WI38 (cell line): ENCODE data around the gene CSRP1.

Experiments
- H3K4me3 ChIP-seq: 2 replicates; pipeline ENCODE4 v1.5.1; 2011; ENCODE audit warnings: low read depth, mild to moderate bottlenecking, control low read depth, low read length
- CTCF ChIP-seq: IDR thresholded peaks from 2 replicates; pipeline ENCODE4 v1.5.1; 2012; ENCODE audit warnings: low read depth, mild to moderate bottlenecking, control low read depth, low read length

The CSRP1 gene

GRCh38 chr1:201536558-201536957, 29.6 kb upstream of the CSRP1 start:
- peak overlapping the region; percentile 19; the same call in 1 of the 2 replicates for H3K4me3 ChIP-seq
- TF ChIP-seq CTCF = no peak

- no peak for TF ChIP-seq CTCF
- H3K4me3 ChIP-seq = no peak overlapping the region
Measured at GRCh38 chr1:201535919-201536245, 29.0 kb upstream of the CSRP1 start.

GRCh38 chr1:201535046-201535918, 28.4 kb upstream of the CSRP1 start:
- no peak overlapping the region for H3K4me3 ChIP-seq
- TF ChIP-seq CTCF = no peak

DNA sequence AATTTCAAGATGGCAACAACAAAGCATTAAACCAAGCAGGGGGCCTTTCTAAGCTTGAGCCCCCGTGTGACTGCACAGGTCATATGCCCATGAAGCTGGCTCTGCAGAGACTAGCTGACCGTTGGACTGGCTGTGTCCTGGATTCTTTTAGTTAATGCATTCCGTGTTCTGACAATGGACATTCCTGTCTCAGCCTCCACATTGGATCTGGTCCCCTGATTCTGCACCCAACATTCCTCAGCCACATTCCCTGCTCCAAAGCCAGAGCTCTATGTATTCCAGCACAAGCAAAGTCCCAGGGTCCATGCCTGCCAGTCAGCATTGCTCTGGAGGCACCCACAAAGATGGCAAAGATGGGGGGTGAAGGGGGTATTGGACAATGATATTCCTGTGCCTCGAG, 26.9 kb upstream of the CSRP1 start:
- no peak for TF ChIP-seq CTCF
- no peak overlapping the region for H3K4me3 ChIP-seq

DNA sequence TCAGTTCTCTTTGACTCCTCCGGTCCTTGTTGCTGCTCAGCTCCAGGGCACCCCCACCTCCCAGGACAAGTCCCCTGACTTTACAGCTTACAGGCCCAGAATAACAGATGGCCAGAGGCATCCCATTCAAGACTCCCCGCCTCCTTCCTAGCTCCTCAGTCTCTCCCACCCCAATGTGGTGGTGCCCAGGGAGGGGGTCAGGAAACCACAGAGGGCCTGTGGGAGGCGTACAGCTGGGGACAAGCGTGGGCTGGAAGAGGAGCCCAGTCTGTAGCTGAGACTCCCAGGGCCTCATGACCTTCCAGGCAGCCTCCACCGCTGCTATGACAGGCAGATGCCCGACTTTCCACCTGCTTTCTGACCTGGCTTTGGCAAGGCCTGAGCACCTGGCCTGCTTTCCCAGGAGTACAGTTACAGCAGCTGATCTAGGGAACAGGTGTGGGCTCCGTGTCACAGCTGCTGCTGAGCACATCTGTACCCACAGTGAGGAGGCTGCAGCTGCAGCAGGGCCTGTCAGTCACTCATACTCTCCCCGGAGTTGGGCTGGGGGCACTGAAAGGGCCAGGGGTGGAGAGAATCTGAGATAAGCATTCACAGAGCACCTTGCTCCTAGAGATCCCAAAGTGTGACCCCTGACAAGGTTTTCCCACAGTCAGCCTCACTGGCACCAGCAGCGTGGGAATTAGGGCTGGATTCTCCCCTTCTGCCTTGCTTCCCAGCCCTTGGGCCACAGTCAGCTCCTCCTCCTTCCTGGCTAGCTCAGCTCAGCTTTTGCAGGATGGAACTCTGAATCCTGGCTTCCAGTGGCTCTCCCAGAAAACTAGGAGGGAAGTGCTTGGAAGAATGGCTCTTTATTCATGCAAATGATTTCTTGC, 24.9 kb upstream of the CSRP1 start:
- H3K4me3 ChIP-seq = no peak overlapping the region
- TF ChIP-seq CTCF = no peak

GRCh38 chr1:201530741-201531531, 24.0 kb upstream of the CSRP1 start:
- H3K4me3 ChIP-seq = no peak overlapping the region
- TF ChIP-seq CTCF = peak; percentile 80
